GM19351 (cell line): ENCODE measurements around the gene GIGYF2.

Experiments used
- ATAC-seq: cut with Tn5 transposase; IDR thresholded peaks from one replicate; pipeline ENCODE4 v1.9.1; 2021; ENCODE audit warnings: mild to moderate bottlenecking, moderate library complexity; ENCODE audit not compliant: unreplicated experiment

The GIGYF2 gene

DNA sequence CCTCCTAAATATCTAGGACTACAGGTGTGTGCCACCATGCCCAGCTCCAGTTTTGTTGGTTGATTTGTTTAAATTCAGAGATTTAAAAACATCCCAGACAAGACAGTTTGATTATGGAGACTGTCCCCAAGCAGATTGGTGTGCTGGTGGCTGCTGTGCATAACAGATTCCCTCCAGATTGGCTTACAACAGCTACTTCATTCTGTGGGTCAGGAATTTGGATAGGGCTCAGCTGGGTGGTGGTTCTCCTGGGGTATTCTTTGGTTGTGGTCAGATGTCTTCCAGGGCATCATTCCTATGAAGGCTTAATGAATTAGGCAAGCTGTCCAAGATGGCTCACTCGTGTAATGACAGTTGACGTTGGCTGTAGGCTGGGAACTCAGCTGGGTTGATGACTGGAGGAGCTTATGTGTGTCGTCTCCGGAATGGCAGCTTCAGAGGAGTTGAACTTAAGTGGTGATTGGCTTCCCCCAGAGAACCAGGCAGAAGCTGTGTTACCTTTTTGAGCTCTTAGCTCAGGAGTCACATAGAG is 162.3 kb downstream of the GIGYF2 start:
- ATAC-seq: no peak

DNA sequence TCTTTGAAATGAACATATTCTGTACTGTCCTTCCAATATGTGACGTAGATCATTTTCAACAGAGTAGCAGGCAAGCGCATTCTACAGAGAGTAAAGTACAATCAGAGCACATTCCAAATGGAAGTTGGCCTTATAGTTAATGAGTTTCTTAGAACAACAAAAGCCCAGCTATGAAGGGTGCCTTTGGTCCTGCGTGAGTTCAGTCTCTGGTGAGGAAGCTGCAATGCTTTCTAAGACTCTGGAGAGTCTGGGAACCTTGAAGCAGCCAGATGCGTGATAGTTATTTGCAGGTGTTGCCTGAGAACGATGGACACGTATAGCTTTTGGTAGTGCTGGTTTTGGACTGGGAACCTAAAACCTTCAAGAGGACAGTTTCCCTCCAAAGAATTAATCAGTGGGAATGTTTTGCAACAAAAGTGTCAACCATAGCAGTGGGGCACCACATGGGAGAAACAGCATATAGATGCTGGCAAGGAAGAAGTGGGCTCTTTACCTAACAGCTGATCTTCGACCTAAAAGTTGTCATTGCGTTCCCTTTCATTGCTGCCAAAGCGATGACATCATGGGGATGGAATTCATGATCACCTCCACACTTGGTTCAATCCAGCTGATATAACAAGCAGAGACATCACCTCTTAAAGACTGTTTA is 163.6 kb downstream of the GIGYF2 start:
- ATAC-seq: no peak

DNA sequence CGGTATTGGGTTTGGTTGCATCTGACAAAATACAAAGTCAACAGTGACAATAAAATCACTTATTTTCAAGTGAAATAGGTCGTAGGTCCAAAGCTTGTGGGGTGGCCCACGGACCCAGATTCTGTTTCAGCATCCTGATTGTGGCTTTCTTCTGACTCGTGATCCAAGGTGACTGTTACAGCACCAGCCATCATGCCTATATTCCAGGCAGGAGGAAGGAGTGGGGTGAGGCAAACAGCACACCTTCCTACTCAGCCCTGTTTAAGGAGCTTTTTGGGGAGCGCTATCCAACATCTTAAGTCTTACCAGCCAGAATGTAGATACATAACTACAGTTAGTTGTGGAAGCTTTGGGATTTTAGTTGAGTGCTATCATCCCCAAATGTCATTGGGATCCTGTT is 164.2 kb downstream of the GIGYF2 start:
- ATAC-seq: no peak

DNA sequence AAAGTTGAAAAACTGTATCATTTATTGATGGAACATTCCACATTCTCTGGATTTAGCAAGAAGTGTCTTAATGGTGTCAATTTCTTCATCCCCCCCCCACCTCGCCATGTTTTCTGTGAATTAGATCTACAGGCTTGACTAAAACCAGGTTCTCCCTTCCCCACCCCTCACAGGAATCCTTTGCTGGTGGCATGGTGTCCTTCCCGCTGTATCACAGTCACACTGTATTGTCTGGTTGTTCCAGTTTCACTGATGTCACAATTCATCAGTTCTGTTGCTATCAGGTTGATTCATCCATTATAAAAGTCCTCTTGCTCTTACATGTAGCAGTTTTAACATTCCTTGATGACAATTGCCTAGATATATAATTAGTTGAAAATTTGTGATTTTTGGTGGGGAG is 166.9 kb downstream of the GIGYF2 start:
- ATAC-seq: no peak

DNA sequence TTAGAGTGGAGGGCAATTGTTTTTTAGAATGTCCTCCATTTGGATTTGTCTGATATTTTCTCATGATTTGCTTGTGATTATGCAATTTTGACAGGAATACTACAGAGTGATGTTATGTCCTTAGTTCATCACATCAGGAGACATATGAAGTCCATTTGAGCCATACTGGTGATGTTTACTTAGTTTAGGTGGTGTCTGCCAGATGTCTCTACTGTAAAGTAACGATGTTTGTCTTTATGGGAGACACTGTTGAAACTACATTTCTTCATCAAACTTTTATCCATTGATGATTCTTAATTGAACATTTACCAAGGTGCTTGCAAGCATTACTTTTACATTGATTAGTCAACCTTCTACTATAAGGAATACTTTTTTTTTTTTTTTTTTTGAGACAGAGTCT is 168.0 kb downstream of the GIGYF2 start:
- ATAC-seq: no peak

DNA sequence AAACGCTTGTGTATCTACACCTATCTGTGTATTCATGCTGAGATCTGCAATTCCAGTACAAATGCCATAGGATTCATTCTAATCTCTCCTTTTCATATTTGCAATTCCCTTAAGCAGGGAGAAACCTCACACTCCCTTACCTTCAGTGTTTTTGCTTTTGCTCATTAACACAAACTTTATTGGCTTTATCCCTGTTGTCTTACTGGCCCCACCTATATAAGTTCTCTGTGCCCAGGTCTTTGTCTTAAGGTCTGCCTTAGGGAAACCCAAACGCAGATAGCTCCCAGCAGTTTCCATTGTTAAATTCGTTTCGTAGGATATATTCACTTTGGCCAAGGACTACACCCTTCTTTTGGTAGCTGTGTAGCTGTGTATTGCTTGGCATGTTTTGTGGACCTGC is 169.0 kb downstream of the GIGYF2 start:
- no peak for ATAC-seq

GRCh38 chr2:232869138-232870017 is 172.2 kb downstream of the GIGYF2 start:
- no peak for ATAC-seq

DNA sequence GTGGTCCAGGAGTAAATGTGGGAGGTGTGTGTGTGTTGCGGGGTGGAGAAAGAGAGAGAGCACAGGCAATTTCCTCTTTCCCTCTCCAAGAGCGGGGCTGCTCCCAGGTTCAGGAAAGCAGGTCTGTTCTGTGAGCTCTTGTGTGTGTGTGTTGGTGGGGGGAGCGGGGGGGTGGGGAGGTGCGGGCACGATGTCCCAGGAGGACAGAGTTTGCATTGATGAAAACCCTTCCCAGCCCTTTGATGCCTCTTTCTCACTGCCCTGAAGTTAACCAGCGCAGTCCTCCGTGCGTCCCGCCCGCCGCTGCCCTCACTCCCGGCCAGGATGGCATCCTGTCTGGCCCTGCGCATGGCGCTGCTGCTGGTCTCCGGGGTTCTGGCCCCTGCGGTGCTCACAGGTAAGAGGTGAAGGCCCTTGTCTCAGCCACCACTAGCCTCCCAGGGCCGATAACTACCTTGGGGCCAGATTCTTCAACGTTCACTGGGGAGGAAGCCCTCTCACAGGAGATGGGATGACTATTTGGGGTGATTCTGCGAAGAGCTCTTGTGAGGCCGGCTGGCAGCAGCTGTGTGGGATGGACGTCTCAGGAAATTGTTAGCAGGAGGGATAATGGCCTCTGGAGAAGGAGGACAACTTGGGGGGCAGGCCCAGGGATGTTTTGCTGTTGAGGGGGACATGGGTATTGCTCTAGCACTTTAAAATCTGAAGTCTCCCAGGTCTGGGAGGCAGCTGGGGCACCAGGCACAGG is 173.1 kb downstream of the GIGYF2 start, which contains the start of gene SNORC:
Gene SNORC (plus strand): TSS at position 247 of the 748 bp plus-strand sequence. CDS start 78 bp downstream, at position 325.
- no peak for ATAC-seq

- ATAC-seq: no peak
These were observed 173.7 kb downstream of the GIGYF2 start for GRCh38 chr2:232870766-232871371.

GRCh38 chr2:232871418-232871834 is 174.3 kb downstream of the GIGYF2 start:
- ATAC-seq: no peak

GRCh38 chr2:232871835-232872736 is 175.0 kb downstream of the GIGYF2 start:
- ATAC-seq: no peak

DNA sequence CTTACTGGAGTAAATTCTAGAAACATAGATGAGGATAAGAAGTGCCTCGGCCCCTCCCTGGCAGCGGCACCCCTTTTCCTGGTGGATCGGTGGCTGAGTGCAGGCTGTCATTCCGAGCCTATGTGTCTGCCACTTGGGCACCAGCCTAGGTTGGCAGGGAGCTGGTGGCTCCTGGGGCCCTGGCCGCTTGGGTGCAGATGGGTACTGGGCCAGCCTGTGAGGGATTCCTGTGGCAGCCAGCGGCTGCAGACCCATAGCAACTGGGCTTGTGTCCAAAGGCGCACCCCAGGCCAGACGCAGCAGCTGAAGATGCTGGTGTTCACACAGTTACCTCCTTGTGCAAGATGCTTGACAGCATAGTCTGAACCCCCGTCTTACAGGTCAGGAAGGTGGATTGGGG is 175.7 kb downstream of the GIGYF2 start:
- no peak for ATAC-seq

DNA sequence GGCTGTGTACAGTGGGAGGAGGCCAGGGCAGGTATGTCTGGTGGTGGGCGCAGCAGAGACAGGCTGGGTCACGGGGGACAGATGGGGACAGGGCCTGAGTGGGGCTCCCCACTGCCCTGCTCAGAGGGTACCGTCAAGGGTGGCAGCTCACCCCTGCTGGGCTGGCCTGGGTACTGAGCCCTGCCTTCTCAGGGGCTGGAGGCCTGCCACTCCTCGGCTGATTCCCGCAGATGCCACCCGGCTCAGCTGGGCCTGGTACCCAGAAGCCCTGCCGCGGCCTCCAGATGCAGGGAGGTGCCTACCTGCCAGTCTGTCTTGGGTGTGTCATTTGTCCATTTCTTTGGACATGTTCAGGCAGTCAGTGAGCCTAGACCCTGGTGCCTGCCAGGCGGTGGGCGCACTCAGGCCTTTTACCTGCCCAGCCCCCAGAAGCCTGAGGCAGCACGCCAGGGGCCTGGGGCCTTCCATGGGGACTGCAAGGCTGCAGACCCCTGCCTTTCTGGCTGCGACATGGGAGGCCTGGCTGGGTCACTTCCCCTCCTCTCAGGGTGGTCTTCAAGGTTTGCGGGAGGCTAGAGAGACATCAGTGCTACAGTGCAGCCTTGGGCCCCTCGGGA is 176.3 kb downstream of the GIGYF2 start:
- ATAC-seq: no peak

- ATAC-seq: no peak
These were observed 176.9 kb downstream of the GIGYF2 start for GRCh38 chr2:232873909-232874641.

DNA sequence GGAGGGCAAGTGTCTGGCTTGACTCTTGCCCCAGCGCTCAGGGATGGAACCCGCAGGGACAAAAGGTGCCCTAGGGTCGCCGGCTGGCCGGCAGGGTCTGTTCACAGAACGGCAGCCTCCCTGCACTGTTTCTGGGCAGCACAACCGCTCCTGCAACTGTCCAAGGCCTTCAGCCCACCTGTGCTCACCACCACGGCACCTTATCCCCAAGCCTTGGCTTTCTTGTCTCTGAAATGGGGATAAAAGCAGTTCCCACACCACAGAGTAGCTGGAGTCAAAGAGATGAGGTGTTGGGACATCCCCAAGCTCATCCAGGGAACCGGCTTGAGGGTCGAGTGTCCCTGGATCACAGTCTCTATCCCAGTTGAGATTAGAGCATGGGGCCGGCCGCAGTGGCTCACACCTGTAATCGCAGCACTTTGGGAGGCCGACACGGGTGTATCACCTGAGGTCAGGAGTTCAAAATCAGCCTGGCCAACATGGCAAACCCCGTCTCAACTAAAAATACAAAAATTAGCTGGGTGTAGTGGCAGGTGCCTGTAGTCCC is 177.6 kb downstream of the GIGYF2 start:
- ATAC-seq: no peak

- no peak for ATAC-seq
These were observed 178.4 kb downstream of the GIGYF2 start for GRCh38 chr2:232875256-232876121.

DNA sequence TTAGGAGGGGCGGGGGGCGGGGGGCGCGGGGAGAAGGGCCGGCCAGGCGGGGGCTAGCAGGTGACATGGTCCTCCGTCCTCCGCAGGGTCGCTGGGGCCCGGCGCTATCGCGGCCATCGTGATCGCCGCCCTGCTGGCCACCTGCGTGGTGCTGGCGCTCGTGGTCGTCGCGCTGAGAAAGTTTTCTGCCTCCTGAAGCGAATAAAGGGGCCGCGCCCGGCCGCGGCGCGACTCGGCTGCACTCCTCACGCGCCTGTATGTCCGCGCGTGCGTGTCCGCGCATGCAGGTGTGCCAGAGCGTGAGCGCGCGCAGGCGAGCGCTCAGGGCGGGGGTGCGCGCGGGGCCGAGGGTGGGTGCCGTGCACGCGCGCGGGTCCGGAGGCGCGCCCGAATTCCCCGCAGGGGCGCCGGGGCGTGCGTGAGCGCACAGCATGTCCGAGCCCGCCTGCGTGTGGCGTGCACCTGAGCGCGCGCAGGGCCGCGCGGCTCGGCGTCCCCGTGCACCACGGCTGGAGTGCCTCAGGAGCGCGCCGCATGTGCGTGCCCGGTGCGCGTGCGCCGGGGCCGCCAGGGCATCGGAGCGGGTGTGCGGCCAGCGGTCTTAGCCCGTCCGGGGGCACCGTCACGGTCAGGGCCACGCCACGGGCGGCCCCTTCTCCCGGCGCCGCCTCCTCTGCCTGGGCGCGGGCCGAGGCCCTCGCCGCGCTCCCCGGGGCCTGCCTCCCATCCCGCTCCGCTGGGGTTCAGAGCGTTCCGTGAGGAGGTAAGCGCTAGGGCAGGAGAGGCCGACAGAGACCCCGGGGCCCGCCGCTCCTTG is 179.2 kb downstream of the GIGYF2 start:
- peak; percentile 52 for ATAC-seq
